ENCODE measurements around the gene C18orf63.

DNA sequence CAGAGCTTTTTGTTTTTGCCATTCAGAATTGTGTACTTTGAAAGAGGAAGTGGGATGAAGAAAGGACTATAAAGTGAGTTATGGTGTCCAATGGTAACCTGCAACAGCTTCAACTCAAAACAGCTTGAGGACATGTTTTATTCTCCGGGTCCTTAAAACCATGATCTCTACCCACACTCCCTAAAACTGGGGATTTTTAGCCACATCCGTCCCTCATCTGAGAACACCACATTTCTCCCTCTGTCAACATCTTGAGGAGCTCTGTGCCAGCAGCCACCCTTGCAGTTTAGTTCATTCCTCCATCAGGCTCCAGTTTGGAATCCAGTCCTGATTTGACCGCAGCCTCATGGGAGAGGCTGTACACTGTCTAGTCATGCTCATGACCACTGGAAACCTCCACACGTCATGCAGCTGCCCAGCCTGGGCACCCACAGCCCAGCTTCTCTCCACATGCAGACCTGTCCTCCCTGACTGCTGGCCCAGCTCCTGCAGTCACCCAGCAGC is 62.6 kb downstream of the C18orf63 start:
- TF ChIP-seq, protein P1, sequence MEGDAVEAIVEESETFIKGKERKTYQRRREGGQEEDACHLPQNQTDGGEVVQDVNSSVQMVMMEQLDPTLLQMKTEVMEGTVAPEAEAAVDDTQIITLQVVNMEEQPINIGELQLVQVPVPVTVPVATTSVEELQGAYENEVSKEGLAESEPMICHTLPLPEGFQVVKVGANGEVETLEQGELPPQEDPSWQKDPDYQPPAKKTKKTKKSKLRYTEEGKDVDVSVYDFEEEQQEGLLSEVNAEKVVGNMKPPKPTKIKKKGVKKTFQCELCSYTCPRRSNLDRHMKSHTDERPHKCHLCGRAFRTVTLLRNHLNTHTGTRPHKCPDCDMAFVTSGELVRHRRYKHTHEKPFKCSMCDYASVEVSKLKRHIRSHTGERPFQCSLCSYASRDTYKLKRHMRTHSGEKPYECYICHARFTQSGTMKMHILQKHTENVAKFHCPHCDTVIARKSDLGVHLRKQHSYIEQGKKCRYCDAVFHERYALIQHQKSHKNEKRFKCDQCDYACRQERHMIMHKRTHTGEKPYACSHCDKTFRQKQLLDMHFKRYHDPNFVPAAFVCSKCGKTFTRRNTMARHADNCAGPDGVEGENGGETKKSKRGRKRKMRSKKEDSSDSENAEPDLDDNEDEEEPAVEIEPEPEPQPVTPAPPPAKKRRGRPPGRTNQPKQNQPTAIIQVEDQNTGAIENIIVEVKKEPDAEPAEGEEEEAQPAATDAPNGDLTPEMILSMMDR (IDR thresholded peaks at IDR 0.05) = no peak
- TF ChIP-seq POLR2A (IDR thresholded peaks at IDR 0.05) (no peak), EP300 (IDR thresholded peaks at IDR 0.05) (no peak)

Data from ovary (tissue), 3 donors.